Naive thymus-derived CD4-positive, alpha-beta T cell (primary cell): ENCODE results near the gene APBA2. TPM values are rescaled to one million over a fixed set of nuclear protein-coding genes. Genes with fewer than 3 reads are reported as not detected.
A peak's percentile ranks its signal among the peaks of the same experiment; 100 is the strongest.

Experiments
- ATAC-seq: fragments of 150-1000 bp; cut with Tn5 transposase; 2 replicates; pipeline ENCODE4 v1.10.0; 2021; ENCODE audit warnings: mild to moderate bottlenecking, moderate library complexity
- CTCF ChIA-PET: fragments of 350-600 bp; sonication (Branson Sonifier 250); formaldehyde crosslinking; loops from one replicate; lab custom pipeline; 2021; ENCODE audit warnings: antibody characterized with exemption; lab: Charles Lee
- POLR2A ChIA-PET: fragments of 350-600 bp; sonication (Branson Sonifier 250); formaldehyde crosslinking; loops from one replicate; lab custom pipeline; 2021; ENCODE audit warnings: antibody characterized with exemption, inconsistent platforms; lab: Charles Lee
- DNase-seq, 9 donors: peaks; one replicate each; pipeline versions ENCODE4 v3.0.0 to v3.0.0-alpha.2; 2020 to 2022; ENCODE audit warnings: mixed read lengths in 1 of 9
- H3K27ac ChIP-seq: one replicate; pipeline ENCODE4 v1.7.0; 2013; ENCODE audit warnings: mild to moderate bottlenecking, low read depth, low read length, moderate library complexity
- H3K27me3 ChIP-seq, 2 donors: one replicate each; pipeline ENCODE4 v1.7.0; 2013; ENCODE audit warnings: low read length in 2 of 2, mild to moderate bottlenecking in 2 of 2, moderate library complexity in 2 of 2; ENCODE audit not compliant: control insufficient read depth in 2 of 2, insufficient read depth in 2 of 2
- H3K36me3 ChIP-seq, 3 experiments: 1 replicate in 2 of 3; 2 replicates in 1 of 3; pipeline ENCODE4 v1.7.0; 2013; ENCODE audit warnings: low read length in 3 of 3, mild to moderate bottlenecking in 3 of 3, moderate library complexity in 1 of 3; ENCODE audit not compliant: insufficient read depth in 3 of 3, control insufficient read depth in 2 of 3
- H3K4me1 ChIP-seq, 2 donors: one replicate each; pipeline ENCODE4 v1.7.0; 2013; ENCODE audit warnings: low read length in 2 of 2, mild to moderate bottlenecking in 2 of 2, moderate library complexity in 1 of 2; ENCODE audit not compliant: control insufficient read depth in 2 of 2, insufficient read depth in 2 of 2
- H3K4me3 ChIP-seq: 2 replicates; pipeline ENCODE4 v1.7.0; 2013; ENCODE audit warnings: mild to moderate bottlenecking, low read length
- H3K9me3 ChIP-seq, 3 experiments: 1 replicate in 2 of 3; 2 replicates in 1 of 3; pipeline ENCODE4 v1.7.0; 2013; ENCODE audit warnings: low read length in 3 of 3; ENCODE audit not compliant: control insufficient read depth in 2 of 3
- H3K27ac Mint-ChIP-seq, 9 donors: one replicate each; pipeline ENCODE4 v1.8.0; 2020 to 2022; ENCODE audit warnings: mixed read lengths in 9 of 9, mild to moderate bottlenecking in 8 of 9, moderate library complexity in 5 of 9, inconsistent platforms in 2 of 9
- H3K27me3 Mint-ChIP-seq, 5 donors: one replicate each; pipeline ENCODE4 v1.8.0; 2021 to 2022; ENCODE audit warnings: mixed read lengths in 5 of 5, mild to moderate bottlenecking in 1 of 5
- H3K36me3 Mint-ChIP-seq, 5 donors: one replicate each; pipeline ENCODE4 v1.8.0; 2020 to 2022; ENCODE audit warnings: mixed read lengths in 5 of 5, mild to moderate bottlenecking in 3 of 5, inconsistent platforms in 1 of 5
- H3K4me1 Mint-ChIP-seq, 7 donors: one replicate each; pipeline ENCODE4 v1.8.0; 2020 to 2022; ENCODE audit warnings: mixed read lengths in 7 of 7, mild to moderate bottlenecking in 3 of 7, inconsistent platforms in 1 of 7
- H3K4me3 Mint-ChIP-seq, 10 donors: one replicate each; pipeline ENCODE4 v1.8.0; 2020 to 2022; ENCODE audit warnings: mild to moderate bottlenecking in 10 of 10, mixed read lengths in 10 of 10, moderate library complexity in 6 of 10, inconsistent platforms in 2 of 10
- H3K9me3 Mint-ChIP-seq, 11 donors: one replicate each; pipeline ENCODE4 v1.8.0; 2020 to 2022; ENCODE audit warnings: mixed read lengths in 11 of 11, mild to moderate bottlenecking in 4 of 11, inconsistent platforms in 1 of 11, moderate library complexity in 1 of 11
- intact Hi-C, 2 donors: fragments of 100-400 bp; cut with micrococcal nuclease; formaldehyde crosslinking; loops; one replicate each; pipeline ENCODE4 v1.15.1; 2023
- polyA plus RNA-seq, 2 donors: library from polyadenylated mRNA; unstranded; fragments of 300-500 nt; fragmentation: Illumina TruSeq; gene quantifications; one replicate each; pipeline ENCODE4 v1.2.3, GENCODE V29; 2021
- total RNA-seq, 6 experiments: library from RNA in 5 of 6; stranded (reverse) in 5 of 6; gene quantifications; 1 replicate in 5 of 6; 2 replicates in 1 of 6; pipeline ENCODE4 v1.2.3 and lab custom pipeline; 2021 to 2026

Gene APBA2
- total and polyA plus RNA-seq, 7 experiments from 2014 or later, result 7.7 to 139 (median 110) TPM

DNA sequence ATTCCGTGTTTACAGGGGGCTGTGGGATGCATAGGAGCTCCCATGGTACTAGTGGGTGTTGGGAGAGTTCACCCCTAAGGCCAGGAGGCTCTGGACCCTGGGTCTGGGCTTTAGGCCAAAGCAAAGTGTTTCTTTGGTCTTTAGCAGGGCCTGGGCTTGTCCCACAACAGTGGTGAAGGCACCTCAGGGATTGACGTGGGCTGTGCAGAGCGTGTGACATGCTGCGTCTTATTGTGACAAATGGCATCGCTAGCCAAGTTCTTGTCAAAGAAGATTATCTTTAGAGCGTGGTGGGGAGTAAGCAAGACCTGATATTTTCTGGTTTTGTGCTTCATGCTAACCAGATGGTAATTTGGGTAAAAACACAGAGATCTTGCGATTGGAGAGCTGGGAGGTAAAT is 170.1 kb downstream of the APBA2 start:
- intact Hi-C loops, result no loop called here
- Histone ChIP-seq H3K4me3 (no peak overlapping the region), H3K4me1 (peaks cover 0 to under 1% of the 10 kb centered on the region in 2 donors), H3K9me3 (no peaks in the 10 kb centered on the region), H3K27me3 (no peaks in the 10 kb centered on the region), H3K36me3 (peaks cover 0 to 29% (median 6%) of the 10 kb centered on the region in 3 experiments), H3K27ac (no peak overlapping the region)
- ATAC-seq, result no peak
- peaks cover 3 to 82% (median 72%) of the 10 kb centered on the region in 7 donors for H3K4me1 Mint-ChIP-seq
- POLR2A ChIA-PET, result no interaction called here
- H3K27me3 Mint-ChIP-seq, result no peaks in the 10 kb centered on the region
- CTCF ChIA-PET, result no interaction called here
- H3K4me3 Mint-ChIP-seq, result peak overlapping the region in 1 of 10 donors; percentile 16
- no peak for DNase-seq
- H3K9me3 Mint-ChIP-seq, result peaks cover 0 to 3% (median 0%) of the 10 kb centered on the region in 11 donors
- H3K27ac Mint-ChIP-seq, result no peak overlapping the region
- peaks cover 0 to 70% (median 56%) of the 10 kb centered on the region in 5 donors for H3K36me3 Mint-ChIP-seq

DNA sequence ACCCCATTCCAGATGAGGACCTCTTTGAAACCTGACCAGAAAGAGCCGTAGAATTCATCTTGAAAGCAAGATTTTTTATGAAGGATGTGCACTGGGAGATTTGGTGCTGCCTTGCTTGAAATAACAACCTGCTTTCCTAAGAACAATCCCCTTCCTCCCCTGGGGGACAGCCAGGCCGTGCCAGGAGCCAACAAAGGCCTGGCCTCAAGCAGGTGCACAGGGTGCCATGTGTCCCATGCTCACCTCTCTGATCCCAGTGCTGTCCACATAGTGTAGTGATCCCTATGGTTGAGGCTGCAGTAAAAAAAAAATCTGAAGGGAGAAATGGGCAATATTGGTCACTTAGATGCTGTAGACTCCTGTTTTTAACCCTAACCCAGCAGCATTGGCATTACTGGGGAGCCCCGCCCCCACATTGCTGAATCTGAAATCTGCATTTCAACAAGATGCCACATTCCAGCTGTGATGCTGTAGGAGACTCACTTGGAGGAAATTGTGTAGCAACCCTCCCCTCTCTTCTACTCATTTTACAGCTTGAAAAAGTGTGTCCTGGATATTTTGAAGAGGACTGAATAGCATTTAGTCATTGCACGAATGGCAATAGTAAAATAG is 171.2 kb downstream of the APBA2 start:
- no peaks in the 10 kb centered on the region for H3K27me3 Mint-ChIP-seq
- peaks cover 0 to 64% (median 46%) of the 10 kb centered on the region in 5 donors for H3K36me3 Mint-ChIP-seq
- H3K27me3 ChIP-seq, result no peaks in the 10 kb centered on the region
- DNase-seq (no peak), ATAC-seq (no peak)
- CTCF ChIA-PET, result no interaction called here
- H3K27ac ChIP-seq, result no peak overlapping the region
- intact Hi-C loops, result no loop called here
- no peak overlapping the region for H3K4me3 ChIP-seq
- H3K4me1 ChIP-seq, result no peaks in the 10 kb centered on the region
- peaks cover 0 to 3% (median 0%) of the 10 kb centered on the region in 11 donors for H3K9me3 Mint-ChIP-seq
- H3K4me1 Mint-ChIP-seq, result peaks cover 0 to 83% (median 70%) of the 10 kb centered on the region in 7 donors
- peak overlapping the region in 1 of 9 donors; percentile 43 for H3K27ac Mint-ChIP-seq
- H3K4me3 Mint-ChIP-seq, result peak overlapping the region in 1 of 10 donors; percentile 28
- POLR2A ChIA-PET, result interaction anchor here (0.7 kb wide), 1 partner anchor 10 kb away, joined by 3 read pairs; no protein-coding TSS in a partner anchor
- peaks cover 0 to 29% (median 6%) of the 10 kb centered on the region in 3 experiments for H3K36me3 ChIP-seq
- no peaks in the 10 kb centered on the region for H3K9me3 ChIP-seq

DNA sequence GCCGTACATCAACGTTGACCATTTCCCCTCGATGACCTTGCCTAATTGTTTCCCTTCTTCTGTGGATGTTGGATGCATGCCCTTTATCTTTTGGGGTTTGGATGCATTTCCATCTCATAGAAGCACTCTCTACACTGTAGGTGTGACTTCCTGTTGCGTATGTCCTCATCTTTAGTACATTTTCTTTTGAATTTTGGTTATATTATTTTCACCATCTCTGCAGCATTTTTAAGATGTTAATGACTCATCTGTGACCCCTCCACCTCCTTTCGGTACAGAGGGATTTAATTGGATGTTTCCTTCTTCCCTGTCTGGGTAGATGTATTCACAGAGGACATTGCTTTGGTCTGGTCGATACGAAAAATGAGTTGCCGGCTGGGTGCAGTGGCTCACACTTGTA is 172.1 kb downstream of the APBA2 start:
- CTCF ChIA-PET, result no interaction called here
- Histone ChIP-seq H3K27ac (no peak overlapping the region), H3K4me3 (no peak overlapping the region), H3K4me1 (no peaks in the 10 kb centered on the region), H3K36me3 (peaks cover 0 to 29% (median 6%) of the 10 kb centered on the region in 3 experiments), H3K27me3 (no peaks in the 10 kb centered on the region), H3K9me3 (no peaks in the 10 kb centered on the region)
- H3K36me3 Mint-ChIP-seq, result peaks cover 0 to 56% (median 40%) of the 10 kb centered on the region in 5 donors
- POLR2A ChIA-PET, result no interaction called here
- DNase-seq (no peak), ATAC-seq (no peak)
- H3K27ac Mint-ChIP-seq, result peak overlapping the region in 3 of 9 donors; percentile 42 to 82 (median 71)
- H3K4me3 Mint-ChIP-seq, result peak overlapping the region in 1 of 10 donors; percentile 6
- H3K4me1 Mint-ChIP-seq, result peaks cover 0 to 82% (median 71%) of the 10 kb centered on the region in 7 donors
- no peaks in the 10 kb centered on the region for H3K27me3 Mint-ChIP-seq
- intact Hi-C loops, result no loop called here
- peaks cover 0 to 3% (median 0%) of the 10 kb centered on the region in 11 donors for H3K9me3 Mint-ChIP-seq

DNA sequence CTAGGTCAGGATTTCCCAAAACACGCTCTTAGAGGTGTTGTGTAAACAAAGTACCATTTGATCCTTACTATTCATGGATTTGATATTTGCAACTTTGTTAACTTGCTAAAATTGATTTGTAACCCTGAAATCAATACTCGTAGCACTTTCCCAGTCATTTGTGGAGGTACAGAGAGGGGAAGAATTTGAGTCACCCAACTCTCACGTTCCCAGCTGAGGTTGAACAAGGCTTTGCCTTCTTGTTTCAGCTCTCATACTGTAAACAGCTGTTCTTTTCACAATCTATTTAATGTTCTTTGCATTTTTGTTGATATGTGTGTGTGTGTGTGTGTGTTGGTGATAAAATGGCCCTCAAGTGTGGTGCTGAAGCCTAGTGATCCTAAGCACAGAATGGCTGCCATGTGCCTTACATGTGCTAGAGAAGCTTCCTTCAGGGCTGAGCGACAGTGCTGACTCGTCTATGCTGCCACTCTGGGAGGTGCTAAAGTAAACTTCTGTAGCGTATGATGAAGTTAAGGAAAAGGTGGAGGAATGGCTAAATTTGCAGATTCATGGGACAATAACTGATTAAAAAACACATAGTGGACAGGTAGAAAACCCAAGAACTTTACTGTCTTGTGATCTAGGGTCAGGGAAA is 173.2 kb downstream of the APBA2 start:
- POLR2A ChIA-PET, result interaction anchor here (0.6 kb wide), 2 partner anchors 15 to 26 kb away, joined by 3 to 4 read pairs; no protein-coding TSS in a partner anchor
- Histone ChIP-seq H3K27ac (no peak overlapping the region), H3K4me1 (no peaks in the 10 kb centered on the region), H3K27me3 (no peaks in the 10 kb centered on the region), H3K4me3 (no peak overlapping the region), H3K36me3 (peaks cover 0 to 20% (median 6%) of the 10 kb centered on the region in 3 experiments), H3K9me3 (no peaks in the 10 kb centered on the region)
- intact Hi-C loops, result no loop called here
- Mint-ChIP-seq H3K4me1 (peaks cover 0 to 78% (median 68%) of the 10 kb centered on the region in 7 donors), H3K36me3 (peaks cover 0 to 45% (median 34%) of the 10 kb centered on the region in 5 donors), H3K9me3 (peaks cover 0 to 3% (median 0%) of the 10 kb centered on the region in 11 donors), H3K27ac (peak overlapping the region in 2 of 9 donors; percentile 42 to 51), H3K27me3 (no peaks in the 10 kb centered on the region), H3K4me3 (no peak overlapping the region)
- CTCF ChIA-PET, result no interaction called here
- ATAC-seq, result no peak
- DNase-seq, result no peak

DNA sequence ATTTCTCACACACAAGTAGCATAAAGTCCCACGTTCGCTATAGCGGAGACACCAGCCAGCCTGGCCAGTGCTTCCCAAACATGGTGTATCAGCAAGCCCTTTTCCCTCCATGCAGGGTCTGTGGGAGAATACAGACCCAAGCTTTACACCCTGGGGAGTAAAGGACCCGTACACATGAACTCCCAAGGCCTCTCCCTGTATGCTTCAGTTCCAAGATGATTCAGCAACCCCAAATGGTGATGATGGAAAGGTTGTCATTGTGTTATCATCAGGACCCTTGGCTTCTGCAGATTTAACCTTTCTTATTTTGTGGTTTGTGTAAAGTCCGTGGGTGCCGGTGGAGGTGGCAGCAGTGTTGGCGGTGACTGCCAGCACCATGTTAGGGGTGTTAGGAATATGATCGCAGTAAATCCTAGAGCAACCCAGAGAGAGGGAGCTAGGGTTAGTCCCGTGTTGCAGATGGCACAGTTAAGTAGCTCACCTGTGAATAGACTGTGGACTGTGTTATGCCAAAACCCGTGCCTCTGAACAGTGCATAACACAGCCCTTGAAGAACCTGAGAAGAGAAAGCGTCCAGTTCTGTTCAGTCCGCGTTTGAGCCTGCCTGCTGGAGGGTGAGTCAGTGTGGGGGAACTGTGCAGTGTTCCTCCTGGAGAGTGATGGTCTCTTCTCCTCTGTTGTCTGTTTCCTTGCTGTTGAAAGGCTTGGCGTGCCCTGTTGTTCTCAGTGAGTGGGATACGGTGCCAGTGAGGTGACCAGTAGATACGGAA is 174.3 kb downstream of the APBA2 start:
- peaks cover 0 to 3% (median 0%) of the 10 kb centered on the region in 11 donors for H3K9me3 Mint-ChIP-seq
- Histone ChIP-seq H3K4me1 (no peaks in the 10 kb centered on the region), H3K27me3 (no peaks in the 10 kb centered on the region), H3K36me3 (peaks cover 0 to 10% (median 6%) of the 10 kb centered on the region in 3 experiments), H3K27ac (no peak overlapping the region), H3K9me3 (no peaks in the 10 kb centered on the region), H3K4me3 (no peak overlapping the region)
- H3K4me1 Mint-ChIP-seq, result peaks cover 0 to 79% (median 77%) of the 10 kb centered on the region in 7 donors
- no peak overlapping the region for H3K4me3 Mint-ChIP-seq
- intact Hi-C loops, result no loop called here
- H3K27ac Mint-ChIP-seq, result peak overlapping the region in 3 of 9 donors; percentile 8 to 65 (median 65)
- H3K27me3 Mint-ChIP-seq, result no peaks in the 10 kb centered on the region
- H3K36me3 Mint-ChIP-seq, result peaks cover 0 to 44% (median 40%) of the 10 kb centered on the region in 5 donors
- ChIA-PET CTCF (no interaction called here), POLR2A (no interaction called here)
- ATAC-seq (no peak), DNase-seq (no peak)

DNA sequence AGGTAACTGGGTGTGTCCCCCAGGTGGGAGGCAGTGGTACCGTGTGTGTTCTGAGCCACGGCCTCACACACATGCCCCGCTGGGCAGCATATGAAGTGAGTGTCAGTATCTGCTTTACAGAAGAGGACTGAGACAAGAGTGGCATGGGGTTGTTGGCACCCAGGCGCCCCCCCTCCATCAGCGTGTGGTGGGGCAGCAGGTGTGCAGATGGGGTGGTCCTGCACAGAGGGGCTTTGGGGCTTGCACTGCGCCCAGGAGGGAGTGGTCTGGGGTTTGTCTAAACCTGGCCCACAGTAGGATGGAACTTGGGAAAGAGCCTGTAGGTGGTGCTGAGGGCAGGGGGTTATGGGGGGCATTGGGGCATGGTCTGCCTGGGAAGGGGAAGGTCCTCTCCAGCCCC is 176.0 kb downstream of the APBA2 start:
- intact Hi-C loops, result no loop called here
- Mint-ChIP-seq H3K9me3 (peaks cover 0 to 7% (median 0%) of the 10 kb centered on the region in 11 donors), H3K36me3 (peaks cover 0 to 43% (median 39%) of the 10 kb centered on the region in 5 donors), H3K4me1 (peaks cover 0 to 76% (median 73%) of the 10 kb centered on the region in 7 donors), H3K4me3 (peak overlapping the region in 2 of 10 donors; percentile 7 to 48), H3K27me3 (no peaks in the 10 kb centered on the region), H3K27ac (peak overlapping the region in 3 of 9 donors; percentile 39 to 74 (median 71))
- Histone ChIP-seq H3K9me3 (no peaks in the 10 kb centered on the region), H3K27ac (no peak overlapping the region), H3K27me3 (no peaks in the 10 kb centered on the region), H3K4me3 (no peak overlapping the region), H3K4me1 (no peaks in the 10 kb centered on the region), H3K36me3 (peaks cover 0 to 9% (median 0%) of the 10 kb centered on the region in 3 experiments)
- ChIA-PET CTCF (no interaction called here), POLR2A (no interaction called here)
- DNase-seq, result no peak
- ATAC-seq, result no peak
